Stimulated activated naive CD4-positive, alpha-beta T cell (primary cell): ENCODE measurements around the gene ITGAD.

ENCODE experiments used
- DNase-seq, 6 experiments: peaks; one replicate each; lab custom pipeline; 2025; lab: John Stamatoyannopoulos, UW

ITGAD gene

GRCh38 chr16:31459687-31460581, 66.8 kb downstream of the ITGAD start:
- DNase-seq, result peak; percentile 99 to 100 (median 100)

DNA sequence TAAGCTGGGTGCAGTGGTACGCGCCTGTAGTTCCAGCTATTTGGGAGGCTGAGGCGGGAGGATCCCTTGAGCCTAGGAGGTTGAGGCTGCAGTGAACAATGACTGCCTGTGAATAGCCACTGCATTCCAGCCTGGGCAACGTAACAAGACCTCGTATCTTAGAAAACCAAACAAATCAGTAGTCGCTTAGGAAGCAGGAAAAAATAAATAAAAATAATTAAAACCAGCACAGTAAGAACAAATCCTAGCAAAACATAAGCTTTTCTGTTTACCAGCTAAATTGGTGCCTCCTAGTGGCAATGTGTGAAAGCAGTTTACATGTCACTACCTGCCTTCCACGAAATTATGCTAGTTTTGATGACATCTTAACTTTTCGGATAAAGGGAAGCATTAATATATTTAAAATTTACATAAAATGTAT, 67.5 kb downstream of the ITGAD start:
- peak in 3 of 6 experiments; percentile 15 to 33 (median 20) for DNase-seq

DNA sequence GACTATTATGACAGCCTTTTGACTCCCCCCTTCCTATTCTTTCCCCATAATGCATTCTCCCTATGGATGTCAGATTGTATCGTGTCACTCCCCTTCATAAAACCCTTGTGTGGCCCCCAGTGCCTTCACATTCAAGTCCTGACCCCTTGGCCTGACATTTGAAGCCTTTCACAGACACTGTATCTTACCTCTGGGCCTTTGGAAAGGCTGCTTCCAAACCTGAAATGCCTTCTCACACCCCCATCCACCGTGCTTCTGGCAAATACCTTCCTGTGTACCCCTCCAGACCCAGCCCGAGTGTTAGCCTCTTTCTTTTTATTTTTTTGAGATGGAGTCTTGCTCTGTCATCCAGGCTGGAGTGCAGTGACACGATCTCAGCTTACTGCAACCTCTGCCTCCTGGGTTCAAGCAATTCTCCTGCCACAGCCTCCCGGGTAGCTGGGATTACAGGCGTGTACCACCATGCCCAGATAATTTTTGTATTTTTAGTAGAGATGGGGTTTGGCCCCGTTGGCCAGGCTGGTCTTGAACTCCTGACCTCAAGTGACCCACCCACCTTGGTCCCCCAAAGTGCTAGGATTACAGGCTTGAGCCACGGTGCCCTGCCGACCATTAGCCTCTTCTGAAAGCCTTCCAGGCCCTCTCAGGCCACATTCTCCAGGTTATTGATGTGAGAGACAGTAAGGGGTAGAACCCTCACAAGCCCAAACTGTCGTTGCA, 68.2 kb downstream of the ITGAD start:
- no peak for DNase-seq

GRCh38 chr16:31461921-31462804, 69.0 kb downstream of the ITGAD start:
- DNase-seq, result no peak

GRCh38 chr16:31464348-31464769, 71.2 kb downstream of the ITGAD start:
- DNase-seq, result no peak

GRCh38 chr16:31464781-31465260, 71.7 kb downstream of the ITGAD start:
- DNase-seq, result no peak

- no peak for DNase-seq
Measured at GRCh38 chr16:31465788-31466370, 72.7 kb downstream of the ITGAD start.

DNA sequence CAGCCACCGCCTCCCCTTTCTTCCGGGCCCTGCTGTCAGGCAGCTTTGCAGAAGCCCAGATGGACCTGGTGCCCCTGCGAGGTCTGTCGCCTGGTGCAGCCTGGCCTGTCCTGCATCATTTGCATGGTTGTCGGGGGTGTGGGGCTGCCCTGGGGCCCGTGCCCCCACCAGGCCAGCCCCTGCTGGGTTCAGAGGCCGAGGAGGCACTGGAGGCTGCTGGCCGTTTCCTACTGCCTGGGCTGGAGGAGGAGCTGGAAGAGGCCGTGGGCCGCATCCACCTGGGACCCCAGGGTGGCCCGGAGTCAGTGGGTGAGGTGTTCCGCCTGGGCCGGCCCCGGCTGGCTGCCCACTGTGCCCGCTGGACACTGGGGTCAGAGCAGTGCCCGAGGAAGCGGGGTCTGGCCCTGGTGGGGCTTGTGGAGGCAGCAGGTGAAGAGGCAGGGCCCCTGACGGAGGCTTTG, 73.3 kb downstream of the ITGAD start:
- DNase-seq, result no peak

DNA sequence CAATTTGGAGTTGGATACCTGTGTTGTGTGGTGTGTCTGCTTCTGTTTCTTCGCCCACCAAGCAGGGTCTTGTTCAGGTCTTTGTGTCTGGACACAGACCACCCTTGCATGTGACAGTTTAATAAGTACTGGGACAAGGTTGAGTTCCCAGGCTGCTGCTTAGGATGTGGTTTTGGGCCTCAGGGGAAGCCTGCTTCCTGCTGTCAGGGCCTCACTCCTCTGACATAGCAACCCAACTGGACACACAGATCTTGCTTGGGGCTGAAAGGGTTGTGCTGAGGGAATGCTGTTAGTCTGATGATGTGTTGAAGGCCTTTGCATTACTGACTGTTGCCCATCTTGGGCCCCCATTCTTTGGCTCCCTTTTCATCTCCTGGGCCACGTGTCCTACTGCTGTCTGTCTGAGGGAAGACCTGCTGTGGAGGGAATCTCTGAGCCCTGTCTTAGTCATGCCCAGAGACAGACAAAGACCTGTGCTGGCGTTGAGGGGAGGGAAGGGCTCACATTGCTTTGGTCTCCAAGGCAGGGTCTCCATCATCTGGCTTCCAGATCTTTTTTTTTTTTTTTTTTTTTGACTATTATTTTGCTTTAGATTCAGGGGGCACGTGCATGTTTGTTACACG, 74.1 kb downstream of the ITGAD start:
- peak in 1 of 6 experiments; percentile 24 for DNase-seq

- no peak for DNase-seq
Measured at GRCh38 chr16:31467858-31468257, 74.7 kb downstream of the ITGAD start.

DNA sequence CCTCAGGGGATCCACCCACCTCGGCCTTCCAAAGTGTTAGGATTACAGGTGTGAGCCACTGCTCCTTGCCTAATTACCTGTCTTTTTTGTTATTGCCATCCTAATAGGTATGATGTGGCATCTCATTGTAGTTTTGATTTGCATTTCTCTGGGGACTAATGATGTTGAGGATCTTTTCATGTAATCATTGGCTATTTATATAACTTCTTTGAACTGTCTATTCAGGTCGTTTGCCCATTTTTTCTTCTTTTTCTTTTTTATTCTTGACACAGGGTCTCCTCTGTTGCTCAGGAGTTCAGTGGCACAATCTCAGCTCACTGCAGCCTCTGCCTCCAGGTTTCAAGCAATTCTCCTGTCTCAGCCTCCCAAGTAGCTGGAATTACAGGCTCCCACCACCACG, 77.5 kb downstream of the ITGAD start:
- no peak for DNase-seq

- DNase-seq, result no peak
Measured at GRCh38 chr16:31471241-31471874, 78.2 kb downstream of the ITGAD start.

DNA sequence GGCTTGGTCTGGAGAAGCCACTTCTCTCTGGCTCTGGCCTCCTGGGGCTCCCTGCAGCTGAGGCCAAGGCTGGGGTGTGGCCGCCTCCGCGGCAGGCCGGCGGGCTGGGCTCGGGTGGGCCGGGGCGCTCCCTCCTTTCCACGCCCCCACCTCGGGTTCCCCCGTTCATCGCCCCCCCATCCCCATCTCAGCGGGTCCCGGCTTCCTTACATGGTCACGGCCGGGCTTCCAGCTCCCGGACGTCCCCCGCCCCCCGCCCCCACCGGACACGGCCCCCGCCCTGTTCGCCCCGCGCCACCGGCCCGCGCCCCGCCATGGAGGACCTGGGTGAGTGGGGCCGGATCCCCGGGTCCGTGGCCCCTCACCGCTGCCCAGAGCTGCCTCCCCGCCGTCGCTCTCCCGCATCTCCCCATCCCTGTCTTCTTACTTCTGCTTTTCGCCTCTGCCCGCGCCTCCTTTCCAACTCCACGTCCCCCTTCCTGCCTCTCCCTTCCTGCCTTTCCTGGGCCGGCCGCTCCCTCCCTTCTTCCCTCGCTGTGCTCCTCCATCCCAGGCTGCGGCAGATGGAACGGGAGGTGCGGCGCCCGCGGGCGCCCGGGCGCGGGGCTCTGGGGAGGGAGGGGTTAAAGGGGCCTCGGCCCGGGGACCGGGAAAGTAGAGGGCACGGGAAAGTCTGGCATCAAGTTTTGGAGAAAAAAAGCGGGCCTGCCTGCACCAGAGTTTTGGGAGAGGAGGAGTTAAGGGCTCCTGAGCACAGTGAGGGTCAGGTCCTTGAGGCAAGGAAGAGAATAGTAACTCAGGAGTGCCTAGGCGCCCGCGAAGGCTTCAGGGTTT, 79.0 kb downstream of the ITGAD start, which contains the start of gene TGFB1I1:
TSS of gene TGFB1I1 (plus strand) at position 278 of the 834 bp plus-strand sequence. CDS start at position 315, 37 bp downstream.
- no peak for DNase-seq

DNA sequence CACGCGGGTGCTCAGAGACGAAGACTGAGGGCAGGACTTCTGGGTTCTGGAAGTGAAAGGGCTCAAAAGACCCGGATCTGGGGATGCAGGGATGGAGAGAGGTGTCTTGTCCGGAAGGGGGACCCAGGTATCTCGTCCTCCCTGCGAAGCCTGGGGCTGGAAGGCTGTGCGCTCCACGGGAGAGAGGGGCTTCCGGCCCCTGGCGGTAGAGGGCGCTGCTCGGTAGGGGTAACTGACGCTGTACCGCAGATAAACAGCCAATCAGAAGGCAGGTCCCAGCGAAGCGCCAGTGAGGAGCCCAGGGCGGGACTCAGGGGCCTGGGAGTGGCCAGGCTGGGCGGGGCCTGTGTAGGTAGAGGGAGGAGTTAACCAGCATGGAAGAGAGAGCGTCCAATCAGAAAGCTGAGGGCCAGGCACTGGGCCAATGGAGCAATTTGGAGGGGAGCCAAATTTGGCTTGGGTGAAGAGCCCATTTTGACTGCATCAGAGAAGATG, 79.6 kb downstream of the ITGAD start:
- DNase-seq, result peak in 5 of 6 experiments; percentile 11 to 28 (median 24)

GRCh38 chr16:31473264-31473984, 80.3 kb downstream of the ITGAD start:
- DNase-seq, result no peak

- DNase-seq, result no peak
Measured at GRCh38 chr16:31474173-31474714, 81.1 kb downstream of the ITGAD start.

- no peak for DNase-seq
Measured at GRCh38 chr16:31474773-31475738, 81.9 kb downstream of the ITGAD start.
